NOMO-1 treated with dmso at 0.1 percent for 144 hours (cell line): Measurements from ENCODE around the gene PIR.

Experiments
- DNase-seq: peaks from one replicate; lab custom pipeline; 2025; ENCODE audit not compliant: unreplicated experiment; lab: John Stamatoyannopoulos, UW

PIR gene

GRCh38 chrX:15492469-15492868 is 664 bp downstream of the PIR start:
- DNase-seq: no peak

- DNase-seq: no peak
Measured at GRCh38 chrX:15483891-15484290, 9.2 kb downstream of the PIR start.

GRCh38 chrX:15475486-15475885 is 17.6 kb downstream of the PIR start:
- no peak for DNase-seq

GRCh38 chrX:15475021-15475420 is 18.1 kb downstream of the PIR start:
- DNase-seq: no peak

- no peak for DNase-seq
Measured at GRCh38 chrX:15474028-15474427, 19.1 kb downstream of the PIR start.

- DNase-seq: no peak
Measured at GRCh38 chrX:15472531-15472930, 20.6 kb downstream of the PIR start.

GRCh38 chrX:15471028-15471427 is 22.1 kb downstream of the PIR start:
- DNase-seq: peak; percentile 22

GRCh38 chrX:15469613-15470012 is 23.5 kb downstream of the PIR start:
- no peak for DNase-seq

- DNase-seq: peak; percentile 32
Measured at GRCh38 chrX:15468036-15468435, 25.1 kb downstream of the PIR start.

GRCh38 chrX:15465896-15466651 is 27.1 kb downstream of the PIR start:
- no peak for DNase-seq

GRCh38 chrX:15465347-15465746 is 27.8 kb downstream of the PIR start:
- DNase-seq: peak; percentile 10

GRCh38 chrX:15464704-15465103 is 28.4 kb downstream of the PIR start:
- no peak for DNase-seq

GRCh38 chrX:15451913-15452312 is 41.2 kb downstream of the PIR start:
- DNase-seq: no peak

- DNase-seq: no peak
Measured at GRCh38 chrX:15448010-15448639, 45.0 kb downstream of the PIR start.

GRCh38 chrX:15441464-15441863 is 51.7 kb downstream of the PIR start:
- DNase-seq: no peak

- DNase-seq: peak; percentile 7
Measured at GRCh38 chrX:15438332-15438731, 54.8 kb downstream of the PIR start.

GRCh38 chrX:15437724-15438123 is 55.4 kb downstream of the PIR start:
- no peak for DNase-seq

- DNase-seq: no peak
Measured at GRCh38 chrX:15435836-15436619, 57.1 kb downstream of the PIR start.

GRCh38 chrX:15434205-15434604 is 58.9 kb downstream of the PIR start:
- no peak for DNase-seq

GRCh38 chrX:15430584-15430983 is 62.5 kb downstream of the PIR start:
- DNase-seq: no peak

- DNase-seq: no peak
Measured at GRCh38 chrX:15430076-15430475, 63.1 kb downstream of the PIR start.

GRCh38 chrX:15425024-15425423 is 68.1 kb downstream of the PIR start:
- DNase-seq: no peak
